Activated naive CD8-positive, alpha-beta T cell treated with anti-CD3 and anti-CD28 coated beads for 36 hours (primary cell): ENCODE results near the gene CSAG3. TPM values are rescaled to one million over a fixed set of nuclear protein-coding genes. Genes with fewer than 3 reads are reported as not detected.
"Not testable (repeated sequence)": the region's sequence is repeated elsewhere in the genome, so short reads cannot be mapped to it uniquely, and the experiment has no call there.

ENCODE experiments used
- DNase-seq: peaks from one replicate; pipeline ENCODE4 v3.0.0; 2021
- H3K27ac Mint-ChIP-seq: one replicate; pipeline ENCODE4 v1.8.0; 2022; ENCODE audit warnings: mild to moderate bottlenecking, moderate library complexity, mixed read lengths
- H3K27me3 Mint-ChIP-seq: one replicate; pipeline ENCODE4 v1.8.0; 2022; ENCODE audit warnings: mild to moderate bottlenecking, mixed read lengths
- H3K36me3 Mint-ChIP-seq: one replicate; pipeline ENCODE4 v1.8.0; 2021; ENCODE audit warnings: mild to moderate bottlenecking, mixed read lengths
- H3K4me1 Mint-ChIP-seq: one replicate; pipeline ENCODE4 v1.8.0; 2021; ENCODE audit warnings: mixed read lengths
- H3K4me3 Mint-ChIP-seq: one replicate; pipeline ENCODE4 v1.8.0; 2022; ENCODE audit warnings: mild to moderate bottlenecking, moderate library complexity, mixed read lengths
- H3K9me3 Mint-ChIP-seq: one replicate; pipeline ENCODE4 v1.8.0; 2022; ENCODE audit warnings: mixed read lengths
- total RNA-seq, 2 experiments: library from RNA; stranded (reverse); gene quantifications; one replicate each; pipeline ENCODE4 v1.2.3, GENCODE V29; 2021

The CSAG3 gene
- total RNA-seq, 2 experiments from 2014 or later: not detected

- DNase-seq, H3K4me1 Mint-ChIP-seq, H3K27me3 Mint-ChIP-seq, H3K36me3 Mint-ChIP-seq, H3K9me3 Mint-ChIP-seq, H3K27ac Mint-ChIP-seq, H3K4me3 Mint-ChIP-seq: not testable (repeated sequence)
These were observed 2.6 kb downstream of the CSAG3 start for GRCh38 chrX:152761582-152761981.

GRCh38 chrX:152766562-152766961, 7.5 kb downstream of the CSAG3 start:
- H3K4me1 Mint-ChIP-seq, DNase-seq, H3K9me3 Mint-ChIP-seq, H3K36me3 Mint-ChIP-seq, H3K4me3 Mint-ChIP-seq, H3K27ac Mint-ChIP-seq, H3K27me3 Mint-ChIP-seq: not testable (repeated sequence)

DNA sequence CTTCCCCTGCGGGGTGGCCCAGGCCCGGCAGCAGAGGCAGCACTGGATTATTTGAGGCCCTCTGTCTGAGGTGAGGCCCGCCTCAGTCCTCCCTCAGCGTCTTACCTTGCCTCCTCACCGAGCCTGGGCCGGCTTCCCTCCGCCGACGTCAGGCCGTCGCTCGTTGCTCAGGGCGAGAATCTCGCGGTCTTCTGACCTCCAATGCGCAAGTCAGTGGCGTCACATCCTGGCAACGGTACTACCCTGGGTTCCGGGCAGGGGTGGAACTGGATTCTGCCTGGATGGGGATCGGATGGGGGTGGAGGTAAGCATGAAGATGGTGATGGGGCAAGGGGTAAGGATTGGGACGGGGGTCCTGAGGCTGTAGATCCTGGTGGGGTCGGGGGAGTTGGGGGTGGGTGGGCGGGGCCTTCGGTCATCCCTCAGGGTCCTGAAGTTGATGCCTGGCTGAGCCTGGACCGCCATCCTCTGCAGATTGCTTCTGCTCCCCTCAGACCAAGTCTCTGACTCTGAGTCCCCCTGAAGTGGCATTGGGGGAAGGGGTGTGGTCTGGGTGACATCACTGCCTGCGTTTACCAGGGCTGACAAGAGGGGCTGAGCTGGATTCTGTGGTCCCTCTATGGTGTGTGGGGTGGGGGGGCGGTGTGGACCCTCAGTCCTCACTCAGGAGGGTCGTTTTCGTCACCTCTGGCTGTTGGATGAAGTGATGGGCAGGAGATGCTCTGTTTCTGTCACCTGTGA, 10.7 kb downstream of the CSAG3 start, which contains the start of gene MAGEA6:
Gene MAGEA6, minus strand, starts transcription at position 141 of the 741 bp plus-strand sequence. CDS start 2,039 bp downstream, outside the sequence.
- not testable (repeated sequence) for H3K27ac Mint-ChIP-seq, H3K27me3 Mint-ChIP-seq, H3K4me3 Mint-ChIP-seq, H3K36me3 Mint-ChIP-seq, H3K9me3 Mint-ChIP-seq, H3K4me1 Mint-ChIP-seq, DNase-seq

DNA sequence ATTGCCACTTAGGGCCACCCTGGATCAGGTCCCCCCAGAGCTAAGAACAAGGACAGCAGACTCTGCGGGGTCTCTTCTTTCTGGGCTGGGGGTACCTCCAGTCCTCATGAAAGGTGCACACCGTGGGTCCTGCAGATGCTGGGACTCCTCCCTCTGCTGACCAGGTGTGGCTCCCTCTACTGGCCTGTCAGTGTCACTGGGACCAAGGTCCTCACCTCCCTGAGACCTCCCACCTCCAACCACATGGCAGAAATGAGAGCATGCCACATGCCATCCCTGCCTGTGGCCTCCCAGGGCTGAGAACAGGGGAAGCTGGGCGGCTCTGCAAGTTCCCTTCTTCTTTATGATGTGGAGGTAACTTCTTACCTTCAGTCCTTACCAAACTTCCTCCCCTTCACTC, 28.0 kb downstream of the CSAG3 start:
- not testable (repeated sequence) for H3K4me3 Mint-ChIP-seq, DNase-seq, H3K27me3 Mint-ChIP-seq, H3K4me1 Mint-ChIP-seq, H3K27ac Mint-ChIP-seq, H3K9me3 Mint-ChIP-seq, H3K36me3 Mint-ChIP-seq

DNA sequence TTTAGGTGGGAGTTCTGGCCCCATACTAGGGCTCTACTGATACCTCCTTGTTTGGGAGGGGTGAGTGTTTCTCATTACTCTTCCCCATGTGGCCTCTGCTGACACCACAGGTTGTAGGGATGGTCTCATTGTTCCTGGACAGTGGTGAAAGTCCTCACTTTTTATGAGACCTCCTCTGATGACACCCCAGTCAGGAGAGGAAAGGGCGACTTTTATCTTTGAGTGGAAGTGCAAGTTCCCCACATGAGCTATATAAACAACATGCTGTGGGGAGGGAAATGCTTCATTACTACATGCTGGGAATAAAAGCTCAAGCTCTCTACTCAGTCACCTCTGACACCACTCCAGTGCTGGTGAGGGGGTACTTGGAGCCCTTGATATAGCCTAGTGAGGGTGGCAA, 39.9 kb downstream of the CSAG3 start:
- H3K27me3 Mint-ChIP-seq: peaks cover 9% of the 10 kb centered on the region
- H3K27ac Mint-ChIP-seq: no peak overlapping the region
- no peak for DNase-seq
- no peak overlapping the region for H3K4me3 Mint-ChIP-seq
- H3K36me3 Mint-ChIP-seq: no peaks in the 10 kb centered on the region
- no peaks in the 10 kb centered on the region for H3K4me1 Mint-ChIP-seq
- H3K9me3 Mint-ChIP-seq: no peaks in the 10 kb centered on the region

DNA sequence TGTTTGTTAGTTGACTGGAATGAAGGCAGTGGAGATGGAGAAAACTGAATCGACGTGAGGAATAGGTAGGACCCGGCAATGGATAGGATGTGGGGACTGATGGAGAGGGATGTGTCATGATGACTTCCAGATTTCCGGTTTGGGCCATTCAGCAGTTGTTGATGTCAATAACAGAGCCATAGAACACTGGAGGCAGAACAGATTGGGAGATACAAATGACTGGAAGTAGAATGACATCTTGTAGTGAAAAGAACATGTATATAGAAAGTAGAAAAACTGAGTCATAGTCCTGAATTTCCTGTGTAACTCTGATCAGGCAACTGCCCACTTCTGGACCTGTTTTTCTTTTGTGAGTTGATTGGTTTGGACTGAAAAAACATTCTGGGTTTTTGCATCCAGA, 47.0 kb downstream of the CSAG3 start:
- no peak for DNase-seq
- no peaks in the 10 kb centered on the region for H3K36me3 Mint-ChIP-seq
- H3K9me3 Mint-ChIP-seq: no peaks in the 10 kb centered on the region
- H3K27me3 Mint-ChIP-seq: peaks cover 13% of the 10 kb centered on the region
- H3K4me3 Mint-ChIP-seq: no peak overlapping the region
- peaks cover 8% of the 10 kb centered on the region for H3K4me1 Mint-ChIP-seq
- H3K27ac Mint-ChIP-seq: no peak overlapping the region

Other genes starting within 250 kb of the CSAG3 start
- gene GABRQ, start 121.3 kb upstream of the CSAG3 start, total RNA-seq: not detected
- gene MAGEA3, start 60.4 kb upstream of the CSAG3 start, total RNA-seq: not detected
- gene CSAG2, start 49.9 kb upstream of the CSAG3 start, total RNA-seq: not detected
- not detected for gene MAGEA2B, start 44.6 kb upstream of the CSAG3 start, total RNA-seq
- gene CSAG1, start 25.5 kb upstream of the CSAG3 start, total RNA-seq: not detected
- gene MAGEA12, start 25.5 kb upstream of the CSAG3 start, total RNA-seq: not detected
- not detected for gene MAGEA2, start 5.4 kb upstream of the CSAG3 start, total RNA-seq
- not detected for gene MAGEA6, start 10.5 kb downstream of the CSAG3 start, total RNA-seq
- gene CETN2, start 71.5 kb downstream of the CSAG3 start, total RNA-seq: 10 to 100 TPM; 10.2 to 11.0 TPM
- gene NSDHL, start 71.8 kb downstream of the CSAG3 start, total RNA-seq: 10 to 100 TPM; 21.3 to 21.6 TPM
- gene ZNF185, start 138.8 kb downstream of the CSAG3 start, total RNA-seq: 1 to 10 TPM; 1.3 to 1.5 TPM
- gene PNMA5, start 234.9 kb downstream of the CSAG3 start, total RNA-seq: not detected